H1 (cell line): ENCODE data around the gene MKI67. TPM values are rescaled to one million over a fixed set of nuclear protein-coding genes. Genes with fewer than 3 reads are reported as not detected.

Source experiments
- CTCF ChIA-PET: fragments of 300-600 bp; sonication (Branson Sonifier 250); formaldehyde crosslinking; loops from one replicate; lab custom pipeline; 2021; ENCODE audit not compliant: partially characterized antibody; lab: Charles Lee
- POLR2A ChIA-PET: fragments of 300-600 bp; sonication (Branson Sonifier 250); formaldehyde crosslinking; loops from one replicate; lab custom pipeline; 2021; ENCODE audit warnings: inconsistent platforms; ENCODE audit not compliant: partially characterized antibody; lab: Charles Lee
- DNase-seq, 2 experiments: peaks; one replicate each; pipeline versions ENCODE4 v3.0.0 to v3.0.0-alpha.2; 2010 to 2022; ENCODE audit warnings: low spot score in 2 of 2, low read depth in 1 of 2, mixed read lengths in 1 of 2
- FAIRE-seq: peaks from 2 replicates; lab custom pipeline; 2011; peaks lifted over from hg19 to GRCh38; lab: Jason Lieb, UNC
- H2AFZ ChIP-seq: 2 replicates; pipeline ENCODE4 v1.8.1; 2012; ENCODE audit warnings: low read length, inconsistent platforms
- H2AK5ac ChIP-seq: 2 replicates; pipeline ENCODE4 v1.6.1; 2013; ENCODE audit warnings: low read depth, low read length
- H2BK120ac ChIP-seq: replicated peaks from 2 replicates; pipeline ENCODE3; 2013; ENCODE audit warnings: low read depth, low read length, inconsistent platforms
- H2BK12ac ChIP-seq: 2 replicates; pipeline ENCODE4 v1.6.1; 2013; ENCODE audit warnings: low read depth, low read length
- H2BK15ac ChIP-seq: 2 replicates; pipeline ENCODE4 v1.6.1; 2013; ENCODE audit warnings: low read length
- H2BK20ac ChIP-seq: 2 replicates; pipeline ENCODE4 v1.6.1; 2013; ENCODE audit warnings: low read length
- H2BK5ac ChIP-seq: 2 replicates; pipeline ENCODE4 v1.6.1; 2013; ENCODE audit warnings: low read depth, low read length
- H3K14ac ChIP-seq: 2 replicates; pipeline ENCODE4 v1.6.1; 2013; ENCODE audit warnings: inconsistent platforms; ENCODE audit not compliant: insufficient read length
- H3K18ac ChIP-seq: 2 replicates; pipeline ENCODE4 v1.6.1; 2013; ENCODE audit warnings: low read length; ENCODE audit errors: extremely low read depth
- H3K23ac ChIP-seq: 2 replicates; pipeline ENCODE4 v1.6.1; 2013; ENCODE audit warnings: inconsistent platforms; ENCODE audit not compliant: insufficient read length
- H3K23me2 ChIP-seq: 2 replicates; pipeline ENCODE4 v1.6.1; 2013; ENCODE audit warnings: low read depth, low read length
- H3K27ac ChIP-seq: 2 replicates; pipeline ENCODE4 v1.6.1; 2011; ENCODE audit warnings: low read depth, low read length, inconsistent platforms
- H3K27me3 ChIP-seq, 4 experiments: replicated peaks in 1 of 4; 1 replicate in 1 of 4; 2 replicates in 3 of 4; pipeline versions ENCODE4 v1.6.1 to v1.8.1; 2011 to 2013; ENCODE audit warnings: low read length in 3 of 4, mild to moderate bottlenecking in 3 of 4, inconsistent platforms in 2 of 4, mixed read lengths in 2 of 4, moderate library complexity in 1 of 4; ENCODE audit not compliant: control insufficient read depth in 3 of 4, insufficient read depth in 3 of 4; ENCODE audit errors: extremely low read depth in 1 of 4
- H3K36me3 ChIP-seq, 4 experiments: 2 replicates each; pipeline versions ENCODE4 v1.6.1 to v1.8.1; 2011 to 2013; ENCODE audit warnings: mild to moderate bottlenecking in 4 of 4, low read length in 3 of 4, moderate library complexity in 2 of 4, control low read depth in 1 of 4, inconsistent platforms in 1 of 4; ENCODE audit not compliant: insufficient read depth in 4 of 4, control insufficient read depth in 2 of 4
- H3K4ac ChIP-seq: replicated peaks from 2 replicates; pipeline ENCODE3; 2013; ENCODE audit warnings: low read length, low read depth, mixed read lengths, inconsistent platforms; ENCODE audit not compliant: insufficient read length
- H3K4me1 ChIP-seq, 4 experiments: replicated peaks in 1 of 4; 1 replicate in 1 of 4; 2 replicates in 3 of 4; pipeline versions ENCODE4 v1.6.1 to v1.8.1; 2011 to 2013; ENCODE audit warnings: low read length in 3 of 4, inconsistent platforms in 2 of 4, mixed read lengths in 1 of 4; ENCODE audit not compliant: insufficient read depth in 4 of 4, control insufficient read depth in 3 of 4
- H3K4me2 ChIP-seq, 2 experiments: 2 replicates each; pipeline versions ENCODE4 v1.6.1 to v1.8.1; 2011 to 2013; ENCODE audit warnings: low read depth in 2 of 2, low read length in 2 of 2, control low read depth in 1 of 2, inconsistent platforms in 1 of 2, mild to moderate bottlenecking in 1 of 2; ENCODE audit not compliant: insufficient read depth in 1 of 2
- H3K4me3 ChIP-seq, 4 experiments: fragments of 200-600, 300-600 bp in 1 of 4; sonication (generic), shearing (Covaris generic), sonication (Bioruptor Twin) in 1 of 4; 2 replicates each; pipeline versions ENCODE4 v1.5.1 to v1.8.1; 2011 to 2016; ENCODE audit warnings: low read length in 4 of 4, low read depth in 3 of 4, control low read depth in 2 of 4, inconsistent platforms in 2 of 4, mild to moderate bottlenecking in 2 of 4, mixed read lengths in 1 of 4, moderate library complexity in 1 of 4; ENCODE audit not compliant: insufficient read depth in 2 of 4; ENCODE audit errors: extremely low read depth in 1 of 4
- H3K56ac ChIP-seq: replicated peaks from 2 replicates; pipeline ENCODE3; 2013; ENCODE audit warnings: low read depth, mild to moderate bottlenecking, mixed read lengths, low read length, inconsistent platforms; ENCODE audit not compliant: insufficient read length
- H3K79me1 ChIP-seq: 2 replicates; pipeline ENCODE4 v1.6.1; 2013; ENCODE audit warnings: low read depth, low read length, control low read depth
- H3K79me2 ChIP-seq, 2 experiments: 2 replicates each; pipeline versions ENCODE4 v1.6.1 to v1.8.1; 2012 to 2013; ENCODE audit warnings: low read length in 2 of 2, mild to moderate bottlenecking in 2 of 2, inconsistent platforms in 1 of 2; ENCODE audit not compliant: insufficient read depth in 2 of 2, control insufficient read depth in 1 of 2
- H3K9ac ChIP-seq, 4 experiments: replicated peaks in 1 of 4; 1 replicate in 1 of 4; 2 replicates in 3 of 4; pipeline versions ENCODE4 v1.6.1 to v1.8.1; 2011 to 2013; ENCODE audit warnings: low read depth in 3 of 4, low read length in 3 of 4, control low read depth in 2 of 4, mild to moderate bottlenecking in 2 of 4, moderate library complexity in 2 of 4, inconsistent platforms in 1 of 4; ENCODE audit errors: extremely low read depth in 1 of 4
- H3K9me3 ChIP-seq, 2 experiments: 2 replicates each; pipeline versions ENCODE4 v1.6.1 to v1.8.1; 2012 to 2013; ENCODE audit warnings: mild to moderate bottlenecking in 2 of 2, moderate library complexity in 2 of 2, control low read depth in 1 of 2, inconsistent platforms in 1 of 2, low read depth in 1 of 2, low read length in 1 of 2, mixed read lengths in 1 of 2; ENCODE audit not compliant: insufficient read depth in 2 of 2
- H4K20me1 ChIP-seq, 2 experiments: replicated peaks in 1 of 2; 2 replicates each; pipeline versions ENCODE3 to v1.8.1; 2011 to 2013; ENCODE audit warnings: inconsistent platforms in 2 of 2, low read length in 2 of 2, mild to moderate bottlenecking in 1 of 2; ENCODE audit not compliant: insufficient read depth in 2 of 2, control insufficient read depth in 1 of 2
- H4K5ac ChIP-seq: 2 replicates; pipeline ENCODE4 v1.6.1; 2013; ENCODE audit warnings: low read length, low read depth, mixed read lengths, inconsistent platforms; ENCODE audit not compliant: insufficient read length
- H4K8ac ChIP-seq: 2 replicates; pipeline ENCODE4 v1.8.0; 2013; ENCODE audit warnings: mild to moderate bottlenecking, moderate library complexity, low read length, inconsistent platforms; ENCODE audit not compliant: insufficient read depth; ENCODE audit errors: extremely low read depth
- H4K91ac ChIP-seq: replicated peaks from 2 replicates; pipeline ENCODE3; 2013; ENCODE audit warnings: low read length, mixed read lengths, inconsistent platforms; ENCODE audit not compliant: insufficient read length
- ASH2L ChIP-seq: fragments of 200-600, 300-600 bp; sonication (generic); IDR thresholded peaks from one replicate; pipeline ENCODE4 v1.7.1; 2017; ENCODE audit warnings: low read length
- BACH1 ChIP-seq: IDR thresholded peaks from 2 replicates; pipeline ENCODE4 v1.6.1; 2012; ENCODE audit warnings: low read length, improper control_type of control experiment
- BRCA1 ChIP-seq: IDR thresholded peaks from 2 replicates; pipeline ENCODE4 v1.6.1; 2012; ENCODE audit warnings: low read depth, low read length, improper control_type of control experiment
- CBX5 ChIP-seq: fragments of 300-800, 300-1000 bp; sonication (generic); IDR thresholded peaks from 2 replicates; pipeline ENCODE4 v1.7.1; 2016; ENCODE audit warnings: antibody characterized with exemption, low read length, low read depth
- CEBPB ChIP-seq: IDR thresholded peaks from 2 replicates; pipeline ENCODE4 v1.6.1; 2012; ENCODE audit warnings: low read depth, low read length
- JUND ChIP-seq: IDR thresholded peaks from 2 replicates; pipeline ENCODE4 v1.6.1; 2011; ENCODE audit warnings: mild to moderate bottlenecking, improper control_type of control experiment, low read length
- KDM1A ChIP-seq: fragments of 200-600, 300-600 bp; sonication (generic); IDR thresholded peaks from 2 replicates; pipeline ENCODE4 v1.7.1; 2016; ENCODE audit warnings: mild to moderate bottlenecking, low read length, borderline replicate concordance
- KDM4A ChIP-seq: IDR thresholded peaks from one replicate; pipeline ENCODE4 v1.7.1; 2012; ENCODE audit warnings: low read depth, mild to moderate bottlenecking, moderate library complexity, low read length, inconsistent platforms; ENCODE audit not compliant: severe bottlenecking
- MAFK ChIP-seq: IDR thresholded peaks from 2 replicates; pipeline ENCODE4 v1.6.1; 2012; ENCODE audit warnings: low read depth, mild to moderate bottlenecking, improper control_type of control experiment, low read length
- NRF1 ChIP-seq: IDR thresholded peaks from 2 replicates; pipeline ENCODE4 v1.6.1; 2011; ENCODE audit warnings: mild to moderate bottlenecking, low read depth, low read length, improper control_type of control experiment
- POLR2AphosphoS5 ChIP-seq: IDR thresholded peaks from 2 replicates; pipeline ENCODE4 v1.6.1; 2011; ENCODE audit warnings: low read depth, low read length
- POU5F1 ChIP-seq: IDR thresholded peaks from 2 replicates; pipeline ENCODE4 v1.6.1; 2011; ENCODE audit warnings: low read depth, mild to moderate bottlenecking, low read length, moderate library complexity
- SP1 ChIP-seq: IDR thresholded peaks from 2 replicates; pipeline ENCODE4 v1.6.1; 2011; ENCODE audit warnings: low read depth, low read length
- TBP ChIP-seq: IDR thresholded peaks from 2 replicates; pipeline ENCODE4 v1.6.1; 2011; ENCODE audit warnings: low read depth, low read length, improper control_type of control experiment
- TCF12 ChIP-seq: IDR thresholded peaks from 2 replicates; pipeline ENCODE4 v1.6.1; 2011; ENCODE audit warnings: low read depth, mild to moderate bottlenecking, low read length
- TEAD4 ChIP-seq: IDR thresholded peaks from 2 replicates; pipeline ENCODE4 v1.6.1; 2012; ENCODE audit warnings: low read depth, low read length, inconsistent platforms, mixed read lengths
- YY1 ChIP-seq: IDR thresholded peaks from 2 replicates; pipeline ENCODE4 v1.6.1; 2011; ENCODE audit warnings: low read depth, mild to moderate bottlenecking, low read length
- WGBS, 2 experiments: shearing (Covaris generic) in 1 of 2; methylation state at CpG; one replicate each; pipeline versions ENCODE4 v1.1.6 to v1.1.7; 2013 to 2015; ENCODE audit warnings: low lambda C conversion rate in 2 of 2, mixed read lengths in 2 of 2, inconsistent platforms in 1 of 2, low coverage in 1 of 2, missing lambda C conversion rate in 1 of 2; ENCODE audit not compliant: insufficient replicate concordance in 2 of 2, insufficient coverage in 1 of 2, insufficient read length in 1 of 2; ENCODE audit errors: extremely low coverage in 1 of 2, missing lambda C conversion rate in 1 of 2; 5-methylcytosine and 5-hydroxymethylcytosine counted together
- polyA plus RNA-seq, 7 experiments: library from polyadenylated mRNA; depleted of rRNA in 3 of 7; stranded (reverse) in 5 of 7; unstranded in 2 of 7; fragments of >200 nt in 5 of 7; fragments of 200-250 nt in 2 of 7; gene quantifications; 1 replicate in 5 of 7; 2 replicates in 1 of 7; 4 replicates in 1 of 7; pipeline versions ENCODE4 v1.2.1 to v1.2.3, GENCODE V29; 2011 to 2013; ENCODE audit warnings: missing spikeins in 2 of 7, mixed read lengths in 2 of 7
- total RNA-seq: library from RNA; stranded (reverse); fragmentation: NEBNext Ultra II Directional; extraction: Animal tissue kit (Norgen Biotek cat#: 25700); gene quantifications from 2 replicates; pipeline ENCODE4 v1.2.1, GENCODE V29; 2021

MKI67 gene
- total and polyA plus RNA-seq, 2 of the 8 experiments (the other 6 are each of a cell fraction or from before 2014, with no cell fraction given): 15.8 to 85.1 TPM

- CTCF ChIA-PET: interaction anchor here (2.0 to 5.4 kb wide), 3 partner anchors 12 to 38 kb away, joined by 8 to 52 read pairs (median 14); no protein-coding TSS in a partner anchor
These were observed 52.3 kb downstream of the MKI67 start for GRCh38 chr10:128073890-128074289.

More at GRCh38 chr10:128073890-128074289, 52.3 kb downstream of the MKI67 start:
- Histone ChIP-seq H3K79me1 (no peaks in the 10 kb centered on the region), H4K20me1 (no peaks in the 10 kb centered on the region), H3K4me2 (no peak overlapping the region), H2BK12ac (no peak overlapping the region), H3K23ac (no peak overlapping the region), H3K4me1 (peaks cover 0 to 3% (median 0%) of the 10 kb centered on the region in 4 experiments; a peak in 1 of 7 replicates), H3K9ac (no peak overlapping the region), H2AK5ac (no peak overlapping the region), H3K23me2 (no peaks in the 10 kb centered on the region), H4K5ac (no peak overlapping the region), H3K27ac (no peak overlapping the region), H4K91ac (no peak overlapping the region), H2AFZ (no peak overlapping the region), H3K56ac (no peak overlapping the region), H3K9me3 (no peaks in the 10 kb centered on the region), H3K14ac (no peak overlapping the region), H4K8ac (no peak overlapping the region), H3K4me3 (no peak overlapping the region), H3K27me3 (0 out of 7 replicates have a peak, but pooled peaks cover 0 to 2% (median 0%) of the 10 kb centered on the region in 4 experiments), H3K4ac (no peak overlapping the region), H2BK5ac (no peak overlapping the region), H2BK15ac (no peak overlapping the region), H3K79me2 (no peaks in the 10 kb centered on the region), H2BK20ac (no peak overlapping the region), H3K36me3 (no peaks in the 10 kb centered on the region), H2BK120ac (no peak overlapping the region), H3K18ac (no peak overlapping the region)
- TF ChIP-seq KDM1A (no peak), TCF12 (no peak), POU5F1 (no peak), YY1 (no peak), BRCA1 (no peak), JUND (no peak), BACH1 (no peak), POLR2AphosphoS5 (no peak), NRF1 (no peak), TEAD4 (no peak), SP1 (no peak), TBP (no peak), CBX5 (no peak), MAFK (no peak), KDM4A (no peak), ASH2L (no peak), CEBPB (no peak)
- DNase-seq (no peak), FAIRE-seq (no peak)
- POLR2A ChIA-PET: no interaction called here
- WGBS, 2 experiments: 88% methylated on average over 2 of the region's 2 CpGs; no CpG with 5 or more reads in 1 of the 2 experiments
